H9 (cell line): ENCODE measurements around the gene POLDIP3. TPM values are rescaled to one million over a fixed set of nuclear protein-coding genes. Genes with fewer than 3 reads are reported as not detected.
A peak's percentile ranks its signal among the peaks of the same experiment; 100 is the strongest.

Source experiments
- DNase-seq: peaks from one replicate; pipeline ENCODE4 v3.0.0-alpha.2; 2017
- H2AFZ ChIP-seq: one replicate; pipeline ENCODE4 v1.6.1; 2013; ENCODE audit warnings: mild to moderate bottlenecking, low read length, control low read depth, moderate library complexity
- H2AK5ac ChIP-seq: 2 replicates; pipeline ENCODE4 v1.6.1; 2013; ENCODE audit warnings: low read length, control low read depth, mixed read lengths; ENCODE audit not compliant: insufficient read length
- H2BK120ac ChIP-seq: one replicate; pipeline ENCODE4 v1.6.1; 2013; ENCODE audit warnings: low read depth, mild to moderate bottlenecking, low read length, control low read depth, inconsistent platforms; ENCODE audit not compliant: poor library complexity, severe bottlenecking
- H2BK12ac ChIP-seq: 2 replicates; pipeline ENCODE4 v1.6.1; 2013; ENCODE audit warnings: low read length, control low read depth, mixed read lengths, low read depth; ENCODE audit not compliant: insufficient read length
- H2BK15ac ChIP-seq: 2 replicates; pipeline ENCODE4 v1.6.1; 2013; ENCODE audit warnings: low read depth, low read length, control low read depth
- H2BK20ac ChIP-seq: one replicate; pipeline ENCODE4 v1.6.1; 2013; ENCODE audit warnings: low read depth, mild to moderate bottlenecking, low read length, control low read depth, inconsistent platforms; ENCODE audit not compliant: poor library complexity, severe bottlenecking
- H2BK5ac ChIP-seq: 2 replicates; pipeline ENCODE4 v1.6.1; 2013; ENCODE audit warnings: low read length, control low read depth, mixed read lengths; ENCODE audit not compliant: insufficient read length
- H3K14ac ChIP-seq: 2 replicates; pipeline ENCODE4 v1.6.1; 2013; ENCODE audit warnings: low read length, control low read depth; ENCODE audit not compliant: insufficient read depth
- H3K18ac ChIP-seq: 2 replicates; pipeline ENCODE4 v1.6.1; 2013; ENCODE audit warnings: low read depth, mild to moderate bottlenecking, mixed read lengths, low read length, control low read depth; ENCODE audit not compliant: insufficient read length
- H3K23ac ChIP-seq: 2 replicates; pipeline ENCODE4 v1.6.1; 2013; ENCODE audit warnings: low read length, control low read depth, mixed read lengths, low read depth; ENCODE audit not compliant: insufficient read length
- H3K23me2 ChIP-seq: 2 replicates; pipeline ENCODE4 v1.6.1; 2013; ENCODE audit warnings: low read depth, mild to moderate bottlenecking, mixed read lengths, low read length, control low read depth; ENCODE audit not compliant: insufficient read length, poor library complexity, severe bottlenecking
- H3K27ac ChIP-seq: 2 replicates; pipeline ENCODE4 v1.5.1; 2013; ENCODE audit warnings: low read length, control low read depth, mixed read lengths, low read depth; ENCODE audit not compliant: insufficient read length
- H3K27me3 ChIP-seq: 2 replicates; pipeline ENCODE4 v1.6.1; 2013; ENCODE audit warnings: low read length, control low read depth, inconsistent platforms; ENCODE audit not compliant: insufficient read depth
- H3K4ac ChIP-seq: 2 replicates; pipeline ENCODE4 v1.6.1; 2013; ENCODE audit warnings: low read depth, mild to moderate bottlenecking, control low read depth, inconsistent platforms, low read length, moderate library complexity
- H3K4me1 ChIP-seq: 2 replicates; pipeline ENCODE4 v1.6.1; 2013; ENCODE audit warnings: low read length, control low read depth, inconsistent platforms; ENCODE audit not compliant: insufficient read depth
- H3K4me2 ChIP-seq: 2 replicates; pipeline ENCODE4 v1.6.1; 2013; ENCODE audit warnings: low read length, control low read depth, mixed read lengths; ENCODE audit not compliant: insufficient read length, insufficient read depth
- H3K56ac ChIP-seq: 2 replicates; pipeline ENCODE4 v1.6.1; 2013; ENCODE audit warnings: low read depth, mild to moderate bottlenecking, mixed read lengths, low read length, control low read depth; ENCODE audit not compliant: insufficient read length
- H3K79me1 ChIP-seq: 2 replicates; pipeline ENCODE4 v1.6.1; 2013; ENCODE audit warnings: low read depth, mild to moderate bottlenecking, moderate library complexity, low read length, control low read depth, inconsistent platforms; ENCODE audit not compliant: insufficient read depth, poor library complexity, severe bottlenecking
- H3K79me2 ChIP-seq: 2 replicates; pipeline ENCODE4 v1.6.1; 2013; ENCODE audit warnings: low read length, control low read depth, inconsistent platforms; ENCODE audit not compliant: insufficient read depth
- H3K9ac ChIP-seq: 2 replicates; pipeline ENCODE4 v1.6.1; 2013; ENCODE audit warnings: low read length, control low read depth, mixed read lengths; ENCODE audit not compliant: insufficient read length; ENCODE audit errors: extremely low read depth
- H3K9me3 ChIP-seq: one replicate; pipeline ENCODE4 v1.6.1; 2013; ENCODE audit warnings: low read depth, low read length, inconsistent platforms; ENCODE audit not compliant: control insufficient read depth
- H3T11ph ChIP-seq: one replicate; pipeline ENCODE4 v1.6.1; 2013; ENCODE audit warnings: mild to moderate bottlenecking, low read length, control low read depth, inconsistent platforms
- H4K20me1 ChIP-seq: one replicate; pipeline ENCODE4 v1.6.1; 2013; ENCODE audit not compliant: control insufficient read depth, insufficient read length, insufficient read depth
- H4K5ac ChIP-seq: 2 replicates; pipeline ENCODE4 v1.6.1; 2013; ENCODE audit warnings: low read depth, mild to moderate bottlenecking, mixed read lengths, low read length, control low read depth; ENCODE audit not compliant: insufficient read length
- H4K8ac ChIP-seq: replicated peaks from 2 replicates; pipeline ENCODE4 v1.6.1; 2013; ENCODE audit warnings: low read length, control low read depth, mixed read lengths, low read depth; ENCODE audit not compliant: insufficient read length
- H4K91ac ChIP-seq: 2 replicates; pipeline ENCODE4 v1.6.1; 2013; ENCODE audit warnings: low read depth, mild to moderate bottlenecking, moderate library complexity, mixed read lengths, low read length, control low read depth; ENCODE audit not compliant: insufficient read length
- H3K27ac Mint-ChIP-seq, 3 experiments: 2 replicates in 2 of 3; 3 replicates in 1 of 3; pipeline ENCODE4 v1.8.0; 2020 to 2021; ENCODE audit warnings: mixed read lengths in 3 of 3, mild to moderate bottlenecking in 1 of 3, moderate library complexity in 1 of 3
- H3K27me3 Mint-ChIP-seq: 2 replicates; pipeline ENCODE4 v1.8.0; 2021; ENCODE audit warnings: low read depth, mild to moderate bottlenecking, moderate library complexity, mixed read lengths
- H3K36me3 Mint-ChIP-seq, 3 experiments: 2 replicates in 2 of 3; 3 replicates in 1 of 3; pipeline ENCODE4 v1.8.0; 2020 to 2021; ENCODE audit warnings: low read depth in 3 of 3, mixed read lengths in 3 of 3; ENCODE audit not compliant: insufficient read depth in 1 of 3
- H3K4me1 Mint-ChIP-seq, 2 experiments: 2 replicates each; pipeline ENCODE4 v1.8.0; 2020; ENCODE audit warnings: mixed read lengths in 2 of 2
- H3K4me3 Mint-ChIP-seq, 2 experiments: 2 replicates in 1 of 2; 3 replicates in 1 of 2; pipeline ENCODE4 v1.8.0; 2020 to 2021; ENCODE audit warnings: mild to moderate bottlenecking in 2 of 2, mixed read lengths in 2 of 2, moderate library complexity in 1 of 2
- H3K9me3 Mint-ChIP-seq, 2 experiments: 2 replicates in 1 of 2; 3 replicates in 1 of 2; pipeline ENCODE4 v1.8.0; 2020; ENCODE audit warnings: mild to moderate bottlenecking in 2 of 2, mixed read lengths in 2 of 2, moderate library complexity in 1 of 2
- CTCF ChIP-seq: fragments of 200-600 bp; sonication (generic); conservative IDR thresholded peaks from 3 replicates; pipeline ENCODE4 v1.8.0; 2021; ENCODE audit warnings: antibody characterized with exemption, mild to moderate bottlenecking
- WGBS: extraction: QIAGEN DNeasy Blood & Tissue Kit; methylation state at CpG from one replicate; pipeline ENCODE4 v1.1.7; 2013; ENCODE audit warnings: missing lambda C conversion rate, low lambda C conversion rate, mixed read lengths; ENCODE audit not compliant: insufficient read length; ENCODE audit errors: extremely low coverage; 5-methylcytosine and 5-hydroxymethylcytosine counted together
- total RNA-seq: library from RNA; stranded (reverse); gene quantifications from 2 replicates; pipeline ENCODE4 v1.2.1, GENCODE V29; 2021

Gene POLDIP3
- total RNA-seq, 1 experiment from 2014 or later, result 90.8 TPM

GRCh38 chr22:42645341-42645937 is 30.8 kb upstream of the POLDIP3 start:
- no peak overlapping the region for H3K27ac ChIP-seq
- no CpG with 5 or more reads among the region's 19 CpGs for WGBS
- no peaks in the 10 kb centered on the region for H3K27me3 ChIP-seq
- peak; percentile 32 for DNase-seq
- Mint-ChIP-seq H3K4me1 (peaks cover 33 to 54% of the 10 kb centered on the region in 2 experiments), H3K9me3 (no peaks in the 10 kb centered on the region; a peak in 1 of 5 replicates), H3K27ac (peak overlapping the region; percentile 8 to 96 (median 89); a peak in 5 of 7 replicates), H3K27me3 (no peaks in the 10 kb centered on the region; the same call in 1 of the 2 replicates), H3K4me3 (no peak overlapping the region; a peak in 1 of 5 replicates), H3K36me3 (no peaks in the 10 kb centered on the region)
- no peak overlapping the region for H4K5ac ChIP-seq
- no peak overlapping the region for H3K14ac ChIP-seq
- H3K56ac ChIP-seq, result no peak overlapping the region
- peaks cover 7% of the 10 kb centered on the region for H3K79me1 ChIP-seq
- no peak overlapping the region for H3T11ph ChIP-seq
- H3K9me3 ChIP-seq, result no peaks in the 10 kb centered on the region
- H3K4ac ChIP-seq, result no peak overlapping the region
- no peak for TF ChIP-seq CTCF
- no peak overlapping the region for H2BK12ac ChIP-seq
- H2BK120ac ChIP-seq, result no peak overlapping the region
- H4K91ac ChIP-seq, result no peak overlapping the region
- no peak overlapping the region for H3K9ac ChIP-seq
- H2AFZ ChIP-seq, result no peak overlapping the region
- no peak overlapping the region for H3K23ac ChIP-seq
- H3K23me2 ChIP-seq, result peaks cover 13% of the 10 kb centered on the region
- no peak overlapping the region for H3K18ac ChIP-seq
- no peaks in the 10 kb centered on the region; the same call in 1 of the 2 replicates for H3K79me2 ChIP-seq
- H2BK15ac ChIP-seq, result no peak overlapping the region
- no peak overlapping the region for H4K8ac ChIP-seq
- no peak overlapping the region for H2BK20ac ChIP-seq
- no peak overlapping the region for H2AK5ac ChIP-seq
- H2BK5ac ChIP-seq, result no peak overlapping the region
- H3K4me1 ChIP-seq, result peaks cover 7% of the 10 kb centered on the region; the same call in 1 of the 2 replicates
- H4K20me1 ChIP-seq, result no peaks in the 10 kb centered on the region
- H3K4me2 ChIP-seq, result no peak overlapping the region
